CD4-positive, alpha-beta T cell treated with Interleukin-15 for 1 hour (primary cell): ENCODE data around the gene PRR23A.

Experiments
- DNase-seq: peaks from one replicate; pipeline ENCODE4 v3.0.0-alpha.2; 2020

The PRR23A gene

GRCh38 chr3:138971766-138972320, 34.2 kb downstream of the PRR23A start:
- no peak for DNase-seq

GRCh38 chr3:138964923-138965322, 41.1 kb downstream of the PRR23A start:
- DNase-seq = no peak

DNA sequence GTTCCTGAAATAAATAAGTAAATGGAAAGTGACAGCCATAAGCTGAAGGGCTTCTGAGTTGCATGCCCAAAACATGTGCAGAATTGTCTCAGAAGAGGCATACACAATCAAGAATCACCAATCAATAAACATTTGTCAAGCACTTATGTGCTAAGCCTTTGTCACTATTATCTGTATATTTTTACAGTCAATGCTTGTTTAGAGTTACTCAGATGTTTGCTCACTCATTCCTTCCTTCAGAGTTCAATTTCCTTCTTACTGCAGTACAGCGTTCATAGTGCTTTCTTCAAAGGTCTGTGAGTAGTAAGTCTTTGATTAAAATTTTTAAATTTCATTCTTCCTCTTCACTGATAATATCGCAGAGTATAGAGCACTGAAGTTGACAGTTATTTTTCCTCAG, 41.8 kb downstream of the PRR23A start:
- DNase-seq = no peak

DNA sequence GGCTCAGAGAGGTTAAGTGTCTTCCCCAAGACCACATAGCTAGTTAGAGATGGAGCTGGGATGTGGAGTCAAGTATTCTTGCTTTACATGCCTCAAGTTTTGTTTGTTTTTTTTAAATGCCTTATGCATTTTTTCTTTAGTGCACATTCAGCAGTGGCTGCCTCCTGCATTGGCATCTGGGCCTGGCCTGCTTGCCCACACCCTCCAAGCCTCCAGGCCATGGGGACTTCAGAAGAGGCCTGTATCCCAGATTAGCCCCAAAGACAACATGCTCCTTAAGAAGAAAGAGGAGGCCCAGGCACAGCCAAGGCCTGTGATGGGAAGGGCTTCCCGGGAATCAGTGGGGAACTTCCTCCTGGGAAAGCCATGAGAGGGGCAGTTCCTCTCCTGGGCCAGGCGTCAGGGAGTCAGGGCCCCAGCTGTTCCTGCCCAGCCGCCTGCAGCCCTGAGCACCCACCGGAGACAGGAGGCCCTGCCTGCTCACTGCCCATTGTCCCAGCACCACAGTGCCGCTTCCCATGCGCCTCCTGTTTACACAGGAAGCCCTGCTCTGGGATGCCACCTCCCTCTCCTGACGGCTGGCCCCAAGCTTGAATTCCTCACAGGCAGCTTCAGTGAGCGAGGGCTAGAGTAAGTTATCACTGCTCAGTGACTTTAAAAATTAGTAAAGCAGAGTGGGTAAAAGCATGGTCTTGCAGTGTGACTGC, 43.1 kb downstream of the PRR23A start:
- no peak for DNase-seq

- DNase-seq = no peak
Observed at GRCh38 chr3:138960417-138960852, 45.6 kb downstream of the PRR23A start.
